GM19023 (cell line): ENCODE data around the gene GUCY1B1.

Experiments
- ATAC-seq: cut with Tn5 transposase; IDR thresholded peaks from one replicate; pipeline ENCODE4 v1.9.1; 2021; ENCODE audit warnings: mild to moderate bottlenecking, moderate library complexity; ENCODE audit not compliant: unreplicated experiment

Gene GUCY1B1

GRCh38 chr4:155761047-155761446, 2.2 kb downstream of the GUCY1B1 start:
- no peak for ATAC-seq

GRCh38 chr4:155761916-155762315, 3.1 kb downstream of the GUCY1B1 start:
- ATAC-seq, result no peak

DNA sequence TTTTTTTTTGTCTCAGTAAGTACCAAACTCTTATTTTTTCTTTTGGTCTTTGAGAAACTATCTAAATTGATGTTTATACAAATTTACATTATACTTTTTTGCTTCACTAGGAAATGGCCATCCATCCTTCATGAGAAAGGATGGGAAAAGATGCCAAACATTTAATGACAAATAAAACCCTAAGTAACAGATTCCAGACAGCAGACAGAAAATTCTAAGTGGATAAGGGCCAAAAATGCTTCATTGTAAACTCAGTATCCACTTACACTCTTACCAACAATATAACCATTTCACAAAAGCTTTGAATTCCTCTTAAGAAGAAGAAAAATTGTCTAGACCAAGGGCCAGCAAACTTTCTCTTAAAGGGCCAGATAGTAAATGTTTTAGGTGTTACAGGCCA, 3.5 kb downstream of the GUCY1B1 start:
- no peak for ATAC-seq

GRCh38 chr4:155763551-155763950, 4.7 kb downstream of the GUCY1B1 start:
- ATAC-seq, result no peak

DNA sequence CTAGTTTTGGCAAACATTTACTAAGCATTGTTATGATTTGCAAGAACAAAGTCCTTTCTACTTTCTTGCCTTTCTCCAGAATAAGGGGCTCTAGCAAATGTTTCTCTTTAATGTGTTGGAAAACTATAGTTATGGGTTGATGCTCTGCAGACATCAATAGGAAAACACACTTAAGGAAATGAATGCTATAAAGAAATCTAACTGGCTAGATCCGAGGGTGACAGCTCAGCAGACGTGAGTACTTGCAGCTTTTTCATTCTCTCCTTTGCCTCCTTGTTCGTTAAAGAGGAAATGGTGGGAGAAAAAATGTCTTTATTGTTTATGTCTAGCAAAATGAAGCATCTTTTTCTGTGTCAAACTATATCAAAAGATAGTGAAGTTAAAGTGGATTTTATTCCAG, 6.3 kb downstream of the GUCY1B1 start:
- ATAC-seq, result no peak

- no peak for ATAC-seq
Measured at GRCh38 chr4:155766622-155767021, 7.8 kb downstream of the GUCY1B1 start.

DNA sequence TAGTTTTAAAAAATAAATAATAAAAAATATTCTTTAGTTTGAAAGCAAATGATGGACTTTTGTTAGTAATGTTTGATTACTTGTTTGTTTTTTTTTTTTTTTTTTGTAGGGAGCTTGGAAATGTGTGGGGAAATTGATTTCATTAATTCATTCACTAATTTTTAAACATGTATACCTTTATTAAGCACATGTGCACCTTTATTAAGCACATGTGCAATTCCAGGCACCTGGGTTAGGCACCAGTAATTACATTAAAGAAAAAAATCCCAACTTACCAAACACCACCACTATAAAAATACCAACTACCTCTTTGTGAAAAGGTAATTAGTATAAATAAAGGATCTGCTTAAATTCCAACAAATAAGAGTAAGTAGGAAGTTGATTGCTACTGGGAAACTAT, 9.5 kb downstream of the GUCY1B1 start:
- no peak for ATAC-seq

DNA sequence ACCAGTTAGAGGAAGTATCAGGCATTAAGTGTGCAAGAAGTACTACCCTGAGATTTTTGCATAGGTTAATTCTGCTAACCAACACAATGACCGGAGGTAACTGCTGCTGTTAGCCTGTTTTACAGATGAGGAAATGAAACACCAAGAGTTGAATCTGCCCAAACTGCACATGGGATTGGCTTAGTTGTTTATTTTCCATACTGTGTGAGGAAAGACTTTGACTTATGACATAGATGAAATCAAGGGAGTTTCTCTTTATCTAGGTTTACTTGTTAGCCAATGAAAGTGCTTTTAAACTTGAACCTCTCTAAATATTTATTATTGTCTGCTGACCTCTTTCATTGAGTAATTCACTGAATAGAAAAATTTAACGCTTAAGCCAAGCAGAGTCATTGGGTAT, 10.3 kb downstream of the GUCY1B1 start:
- no peak for ATAC-seq

DNA sequence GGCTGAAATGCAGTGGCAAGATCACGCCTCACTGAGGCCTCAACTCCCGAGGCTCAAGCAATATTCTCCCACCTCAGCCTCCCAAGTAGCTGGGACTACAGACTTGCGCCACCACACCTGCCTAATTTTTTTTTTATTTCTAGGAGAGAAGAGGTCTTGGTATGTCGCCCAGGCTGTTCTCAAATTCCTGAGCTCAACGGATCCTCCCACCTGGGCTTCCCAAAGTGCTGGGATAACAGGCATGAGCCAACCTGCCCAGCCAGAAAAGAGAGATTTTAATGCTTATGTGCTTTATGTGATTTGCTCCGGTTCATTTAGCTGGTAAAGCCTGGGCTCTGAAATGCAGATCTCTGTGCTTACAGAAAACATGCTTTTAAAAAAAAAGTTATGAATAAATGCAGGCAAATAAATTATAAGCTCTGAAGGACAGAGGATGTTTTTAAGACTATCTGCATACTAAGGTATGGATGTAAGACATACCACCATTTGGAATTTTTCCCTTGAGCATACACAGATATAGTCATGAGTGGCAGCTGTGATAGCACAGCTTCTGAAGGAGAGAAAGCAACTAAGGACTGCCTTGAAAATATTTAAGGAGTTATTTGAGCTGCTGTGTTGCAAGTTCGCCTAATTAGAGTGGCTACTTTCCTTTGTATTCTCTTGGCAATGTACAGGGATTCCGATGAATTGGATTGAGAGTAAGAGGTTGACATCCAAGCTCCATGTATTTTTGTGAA, 13.8 kb downstream of the GUCY1B1 start:
- ATAC-seq, result no peak

- ATAC-seq, result no peak
Measured at GRCh38 chr4:155773196-155773800, 14.5 kb downstream of the GUCY1B1 start.

DNA sequence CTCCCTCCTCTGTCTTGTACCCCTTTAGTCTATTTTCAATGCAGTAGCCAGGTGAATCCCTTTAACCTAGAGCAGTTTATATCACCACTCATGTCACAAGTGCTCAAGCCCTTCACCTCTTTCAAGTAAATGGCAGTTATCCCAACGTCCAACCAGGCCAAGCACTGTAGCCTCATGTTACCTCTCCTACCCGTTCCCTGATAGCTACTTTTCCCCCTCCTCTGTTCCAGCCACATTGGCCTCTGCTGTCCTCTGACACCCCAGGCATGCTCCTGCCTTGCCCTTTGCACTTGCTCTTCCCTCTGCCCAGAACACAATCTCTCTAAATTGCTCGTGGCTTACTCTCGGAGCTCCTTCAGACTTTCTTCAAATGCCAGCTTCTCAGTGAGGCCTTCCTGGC, 15.2 kb downstream of the GUCY1B1 start:
- ATAC-seq, result no peak

GRCh38 chr4:155777971-155778735, 19.3 kb downstream of the GUCY1B1 start:
- ATAC-seq, result no peak

DNA sequence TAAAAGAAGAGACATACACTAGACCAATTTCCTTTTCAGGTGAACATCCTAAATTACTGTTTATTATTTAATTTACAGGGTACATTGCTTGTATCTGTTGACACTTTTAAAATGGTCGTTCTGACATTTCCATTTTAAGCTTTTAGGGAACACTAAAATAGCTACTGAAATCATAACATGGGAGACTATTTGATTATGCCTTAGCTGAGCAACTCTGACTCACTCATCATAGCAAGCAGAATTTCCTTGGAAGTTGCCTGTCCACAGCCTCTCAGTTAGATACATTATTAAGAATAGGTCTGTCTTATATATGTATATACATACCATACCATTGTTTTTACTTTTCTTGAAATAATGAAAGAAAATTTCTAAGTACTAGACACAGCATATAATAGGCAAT, 22.0 kb downstream of the GUCY1B1 start:
- no peak for ATAC-seq

DNA sequence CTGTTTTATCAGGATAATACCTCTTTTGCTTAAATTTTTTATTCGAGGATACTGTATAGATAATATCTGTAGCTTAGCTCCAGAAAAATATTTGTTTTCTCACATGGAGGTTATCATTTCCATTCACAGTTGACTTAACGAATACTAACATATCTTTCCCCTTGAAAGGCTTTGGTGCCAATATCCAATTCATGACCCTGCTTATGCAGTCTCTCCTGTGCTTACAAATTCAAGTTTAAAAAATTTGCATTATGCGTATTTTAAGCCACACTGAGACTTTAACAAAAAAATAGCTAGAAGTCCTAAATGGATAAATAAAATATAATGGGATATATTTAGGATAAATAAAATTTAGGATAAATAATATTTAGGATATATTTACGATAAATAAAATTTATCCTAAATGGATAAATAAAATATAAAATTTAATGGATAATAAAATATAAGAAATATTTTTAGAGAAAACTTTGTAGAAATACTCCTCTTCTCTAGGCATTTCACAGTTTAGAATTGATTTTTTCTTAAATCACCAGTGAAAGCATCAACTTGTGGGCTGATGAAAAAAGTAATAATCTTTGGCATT, 22.5 kb downstream of the GUCY1B1 start:
- ATAC-seq, result no peak

- no peak for ATAC-seq
Measured at GRCh38 chr4:155784637-155785036, 25.8 kb downstream of the GUCY1B1 start.

GRCh38 chr4:155785828-155786227, 27.0 kb downstream of the GUCY1B1 start:
- ATAC-seq, result no peak

- peak; percentile 99 for ATAC-seq
Measured at GRCh38 chr4:155787113-155787710, 28.4 kb downstream of the GUCY1B1 start.

DNA sequence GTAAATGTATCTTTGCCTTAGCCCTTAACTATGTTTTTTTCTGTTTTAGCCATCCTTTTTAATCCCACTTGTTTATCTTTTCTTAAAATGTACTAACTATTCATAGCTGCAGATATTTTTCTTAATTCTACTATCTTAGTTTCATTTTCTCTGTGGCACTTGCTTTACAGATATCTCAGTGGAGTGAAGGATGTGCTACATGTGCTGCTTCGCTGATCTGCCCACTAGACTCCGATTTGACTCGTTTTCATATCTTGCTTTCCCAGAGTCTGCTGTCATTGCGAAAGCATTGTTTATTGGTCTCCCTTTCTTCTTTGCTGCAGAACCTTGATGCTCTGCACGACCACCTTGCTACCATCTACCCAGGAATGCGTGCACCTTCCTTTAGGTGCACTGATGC, 30.6 kb downstream of the GUCY1B1 start:
- ATAC-seq, result no peak

DNA sequence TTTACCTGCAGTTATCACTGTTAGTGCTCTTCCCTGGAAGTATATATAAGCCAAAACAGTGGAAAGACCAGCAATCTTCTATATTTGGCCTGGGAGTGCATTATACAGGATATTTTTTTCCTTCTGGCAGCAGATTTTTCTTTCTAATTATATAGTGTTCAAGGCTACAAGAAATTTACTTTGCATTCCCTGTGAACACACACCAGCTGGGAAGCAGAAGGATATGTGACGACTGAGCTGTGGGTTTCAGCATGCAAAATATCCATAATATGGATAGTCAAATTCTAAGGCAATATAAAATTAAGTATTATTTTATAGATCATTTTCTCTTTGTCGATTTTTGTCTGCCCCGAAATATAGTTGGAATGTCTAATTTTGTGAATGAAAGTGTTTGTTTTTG, 31.2 kb downstream of the GUCY1B1 start:
- no peak for ATAC-seq

DNA sequence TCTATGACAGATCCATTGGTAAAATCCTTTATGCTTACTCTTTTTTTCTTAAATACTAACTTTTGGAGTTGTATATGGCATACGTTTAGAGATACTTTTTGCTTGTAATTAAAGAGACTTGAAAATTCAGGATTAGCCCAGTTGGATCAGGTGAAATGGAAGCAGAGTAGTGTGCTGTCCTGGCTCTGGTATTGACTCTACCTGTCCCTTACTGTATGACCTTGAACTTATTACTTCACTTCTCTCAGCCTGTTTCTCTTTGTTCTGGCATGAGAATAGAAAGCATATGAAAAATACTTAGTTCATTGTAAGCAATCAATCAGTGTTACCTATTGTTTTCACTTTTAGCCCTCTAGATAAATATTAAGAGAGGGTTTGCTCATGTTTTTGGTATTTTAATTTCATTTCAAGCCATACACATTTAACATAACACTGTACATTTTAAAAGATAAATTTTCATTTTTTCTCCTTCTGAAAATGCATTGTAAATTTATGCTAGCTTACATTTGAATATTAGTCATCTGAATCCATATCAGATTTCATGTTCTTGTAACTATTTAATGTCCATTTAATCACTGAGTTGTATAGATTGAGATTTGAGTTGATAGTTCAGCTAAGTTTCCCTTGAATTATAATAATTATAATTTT, 35.9 kb downstream of the GUCY1B1 start:
- ATAC-seq, result no peak

GRCh38 chr4:155795991-155796390, 37.2 kb downstream of the GUCY1B1 start:
- ATAC-seq, result peak; percentile 77
